H1 (cell line): ENCODE data around the gene WDR90. TPM values are rescaled to one million over a fixed set of nuclear protein-coding genes. Genes with fewer than 3 reads are reported as not detected.

ENCODE experiments used
- CTCF ChIA-PET: fragments of 300-600 bp; sonication (Branson Sonifier 250); formaldehyde crosslinking; loops from one replicate; lab custom pipeline; 2021; ENCODE audit not compliant: partially characterized antibody; lab: Charles Lee
- POLR2A ChIA-PET: fragments of 300-600 bp; sonication (Branson Sonifier 250); formaldehyde crosslinking; loops from one replicate; lab custom pipeline; 2021; ENCODE audit warnings: inconsistent platforms; ENCODE audit not compliant: partially characterized antibody; lab: Charles Lee
- DNase-seq, 2 experiments: peaks; one replicate each; pipeline versions ENCODE4 v3.0.0 to v3.0.0-alpha.2; 2010 to 2022; ENCODE audit warnings: low spot score in 2 of 2, low read depth in 1 of 2, mixed read lengths in 1 of 2
- FAIRE-seq: peaks from 2 replicates; lab custom pipeline; 2011; peaks lifted over from hg19 to GRCh38; lab: Jason Lieb, UNC
- H2AFZ ChIP-seq: 2 replicates; pipeline ENCODE4 v1.8.1; 2012; ENCODE audit warnings: low read length, inconsistent platforms
- H2AK5ac ChIP-seq: 2 replicates; pipeline ENCODE4 v1.6.1; 2013; ENCODE audit warnings: low read depth, low read length
- H2BK120ac ChIP-seq: replicated peaks from 2 replicates; pipeline ENCODE3; 2013; ENCODE audit warnings: low read depth, low read length, inconsistent platforms
- H2BK12ac ChIP-seq: 2 replicates; pipeline ENCODE4 v1.6.1; 2013; ENCODE audit warnings: low read depth, low read length
- H2BK15ac ChIP-seq: 2 replicates; pipeline ENCODE4 v1.6.1; 2013; ENCODE audit warnings: low read length
- H2BK20ac ChIP-seq: 2 replicates; pipeline ENCODE4 v1.6.1; 2013; ENCODE audit warnings: low read length
- H2BK5ac ChIP-seq: 2 replicates; pipeline ENCODE4 v1.6.1; 2013; ENCODE audit warnings: low read depth, low read length
- H3K14ac ChIP-seq: 2 replicates; pipeline ENCODE4 v1.6.1; 2013; ENCODE audit warnings: inconsistent platforms; ENCODE audit not compliant: insufficient read length
- H3K18ac ChIP-seq: 2 replicates; pipeline ENCODE4 v1.6.1; 2013; ENCODE audit warnings: low read length; ENCODE audit errors: extremely low read depth
- H3K23ac ChIP-seq: 2 replicates; pipeline ENCODE4 v1.6.1; 2013; ENCODE audit warnings: inconsistent platforms; ENCODE audit not compliant: insufficient read length
- H3K23me2 ChIP-seq: 2 replicates; pipeline ENCODE4 v1.6.1; 2013; ENCODE audit warnings: low read depth, low read length
- H3K27ac ChIP-seq: 2 replicates; pipeline ENCODE4 v1.6.1; 2011; ENCODE audit warnings: low read depth, low read length, inconsistent platforms
- H3K27me3 ChIP-seq, 4 experiments: replicated peaks in 1 of 4; 1 replicate in 1 of 4; 2 replicates in 3 of 4; pipeline versions ENCODE4 v1.6.1 to v1.8.1; 2011 to 2013; ENCODE audit warnings: low read length in 3 of 4, mild to moderate bottlenecking in 3 of 4, inconsistent platforms in 2 of 4, mixed read lengths in 2 of 4, moderate library complexity in 1 of 4; ENCODE audit not compliant: control insufficient read depth in 3 of 4, insufficient read depth in 3 of 4; ENCODE audit errors: extremely low read depth in 1 of 4
- H3K36me3 ChIP-seq, 4 experiments: 2 replicates each; pipeline versions ENCODE4 v1.6.1 to v1.8.1; 2011 to 2013; ENCODE audit warnings: mild to moderate bottlenecking in 4 of 4, low read length in 3 of 4, moderate library complexity in 2 of 4, control low read depth in 1 of 4, inconsistent platforms in 1 of 4; ENCODE audit not compliant: insufficient read depth in 4 of 4, control insufficient read depth in 2 of 4
- H3K4ac ChIP-seq: replicated peaks from 2 replicates; pipeline ENCODE3; 2013; ENCODE audit warnings: low read length, low read depth, mixed read lengths, inconsistent platforms; ENCODE audit not compliant: insufficient read length
- H3K4me1 ChIP-seq, 4 experiments: replicated peaks in 1 of 4; 1 replicate in 1 of 4; 2 replicates in 3 of 4; pipeline versions ENCODE4 v1.6.1 to v1.8.1; 2011 to 2013; ENCODE audit warnings: low read length in 3 of 4, inconsistent platforms in 2 of 4, mixed read lengths in 1 of 4; ENCODE audit not compliant: insufficient read depth in 4 of 4, control insufficient read depth in 3 of 4
- H3K4me2 ChIP-seq, 2 experiments: 2 replicates each; pipeline versions ENCODE4 v1.6.1 to v1.8.1; 2011 to 2013; ENCODE audit warnings: low read depth in 2 of 2, low read length in 2 of 2, control low read depth in 1 of 2, inconsistent platforms in 1 of 2, mild to moderate bottlenecking in 1 of 2; ENCODE audit not compliant: insufficient read depth in 1 of 2
- H3K4me3 ChIP-seq, 4 experiments: fragments of 200-600, 300-600 bp in 1 of 4; sonication (generic), shearing (Covaris generic), sonication (Bioruptor Twin) in 1 of 4; 2 replicates each; pipeline versions ENCODE4 v1.5.1 to v1.8.1; 2011 to 2016; ENCODE audit warnings: low read length in 4 of 4, low read depth in 3 of 4, control low read depth in 2 of 4, inconsistent platforms in 2 of 4, mild to moderate bottlenecking in 2 of 4, mixed read lengths in 1 of 4, moderate library complexity in 1 of 4; ENCODE audit not compliant: insufficient read depth in 2 of 4; ENCODE audit errors: extremely low read depth in 1 of 4
- H3K56ac ChIP-seq: replicated peaks from 2 replicates; pipeline ENCODE3; 2013; ENCODE audit warnings: low read depth, mild to moderate bottlenecking, mixed read lengths, low read length, inconsistent platforms; ENCODE audit not compliant: insufficient read length
- H3K79me1 ChIP-seq: 2 replicates; pipeline ENCODE4 v1.6.1; 2013; ENCODE audit warnings: low read depth, low read length, control low read depth
- H3K79me2 ChIP-seq, 2 experiments: 2 replicates each; pipeline versions ENCODE4 v1.6.1 to v1.8.1; 2012 to 2013; ENCODE audit warnings: low read length in 2 of 2, mild to moderate bottlenecking in 2 of 2, inconsistent platforms in 1 of 2; ENCODE audit not compliant: insufficient read depth in 2 of 2, control insufficient read depth in 1 of 2
- H3K9ac ChIP-seq, 4 experiments: replicated peaks in 1 of 4; 1 replicate in 1 of 4; 2 replicates in 3 of 4; pipeline versions ENCODE4 v1.6.1 to v1.8.1; 2011 to 2013; ENCODE audit warnings: low read depth in 3 of 4, low read length in 3 of 4, control low read depth in 2 of 4, mild to moderate bottlenecking in 2 of 4, moderate library complexity in 2 of 4, inconsistent platforms in 1 of 4; ENCODE audit errors: extremely low read depth in 1 of 4
- H3K9me3 ChIP-seq, 2 experiments: 2 replicates each; pipeline versions ENCODE4 v1.6.1 to v1.8.1; 2012 to 2013; ENCODE audit warnings: mild to moderate bottlenecking in 2 of 2, moderate library complexity in 2 of 2, control low read depth in 1 of 2, inconsistent platforms in 1 of 2, low read depth in 1 of 2, low read length in 1 of 2, mixed read lengths in 1 of 2; ENCODE audit not compliant: insufficient read depth in 2 of 2
- H4K20me1 ChIP-seq, 2 experiments: replicated peaks in 1 of 2; 2 replicates each; pipeline versions ENCODE3 to v1.8.1; 2011 to 2013; ENCODE audit warnings: inconsistent platforms in 2 of 2, low read length in 2 of 2, mild to moderate bottlenecking in 1 of 2; ENCODE audit not compliant: insufficient read depth in 2 of 2, control insufficient read depth in 1 of 2
- H4K5ac ChIP-seq: 2 replicates; pipeline ENCODE4 v1.6.1; 2013; ENCODE audit warnings: low read length, low read depth, mixed read lengths, inconsistent platforms; ENCODE audit not compliant: insufficient read length
- H4K8ac ChIP-seq: 2 replicates; pipeline ENCODE4 v1.8.0; 2013; ENCODE audit warnings: mild to moderate bottlenecking, moderate library complexity, low read length, inconsistent platforms; ENCODE audit not compliant: insufficient read depth; ENCODE audit errors: extremely low read depth
- H4K91ac ChIP-seq: replicated peaks from 2 replicates; pipeline ENCODE3; 2013; ENCODE audit warnings: low read length, mixed read lengths, inconsistent platforms; ENCODE audit not compliant: insufficient read length
- BRCA1 ChIP-seq: IDR thresholded peaks from 2 replicates; pipeline ENCODE4 v1.6.1; 2012; ENCODE audit warnings: low read depth, low read length, improper control_type of control experiment
- CBX5 ChIP-seq: fragments of 300-800, 300-1000 bp; sonication (generic); IDR thresholded peaks from 2 replicates; pipeline ENCODE4 v1.7.1; 2016; ENCODE audit warnings: antibody characterized with exemption, low read length, low read depth
- CREB1 ChIP-seq: IDR thresholded peaks from 2 replicates; pipeline ENCODE4 v1.6.1; 2012; ENCODE audit warnings: inconsistent platforms
- EZH2 ChIP-seq: fragments of 200-600 bp; sonication (generic); IDR thresholded peaks from 2 replicates; pipeline ENCODE4 v1.7.1; 2012; ENCODE audit warnings: low read depth, mild to moderate bottlenecking, moderate library complexity, low read length, inconsistent platforms; ENCODE audit not compliant: severe bottlenecking
- GABPA ChIP-seq: IDR thresholded peaks from 2 replicates; pipeline ENCODE4 v1.6.1; 2011; ENCODE audit warnings: mild to moderate bottlenecking, low read length, moderate library complexity, borderline replicate concordance; ENCODE audit not compliant: insufficient read depth
- POLR2AphosphoS5 ChIP-seq: IDR thresholded peaks from 2 replicates; pipeline ENCODE4 v1.6.1; 2011; ENCODE audit warnings: low read depth, low read length
- POU5F1 ChIP-seq: IDR thresholded peaks from 2 replicates; pipeline ENCODE4 v1.6.1; 2011; ENCODE audit warnings: low read depth, mild to moderate bottlenecking, low read length, moderate library complexity
- SIN3A ChIP-seq, 2 experiments: IDR thresholded peaks in 1 of 2; conservative IDR thresholded peaks in 1 of 2; 2 replicates each; pipeline ENCODE4 v1.6.1; 2011 to 2012; ENCODE audit warnings: low read length in 2 of 2, improper control_type of control experiment in 1 of 2, low read depth in 1 of 2, mild to moderate bottlenecking in 1 of 2
- TEAD4 ChIP-seq: IDR thresholded peaks from 2 replicates; pipeline ENCODE4 v1.6.1; 2012; ENCODE audit warnings: low read depth, low read length, inconsistent platforms, mixed read lengths
- whole genome bisulfite sequencing, 2 experiments: shearing (Covaris generic) in 1 of 2; methylation state at CpG; one replicate each; pipeline versions ENCODE4 v1.1.6 to v1.1.7; 2013 to 2015; ENCODE audit warnings: low lambda C conversion rate in 2 of 2, mixed read lengths in 2 of 2, inconsistent platforms in 1 of 2, low coverage in 1 of 2, missing lambda C conversion rate in 1 of 2; ENCODE audit not compliant: insufficient replicate concordance in 2 of 2, insufficient coverage in 1 of 2, insufficient read length in 1 of 2; ENCODE audit errors: extremely low coverage in 1 of 2, missing lambda C conversion rate in 1 of 2; 5-methylcytosine and 5-hydroxymethylcytosine counted together
- polyA plus RNA-seq, 7 experiments: library from polyadenylated mRNA; depleted of rRNA in 3 of 7; stranded (reverse) in 5 of 7; unstranded in 2 of 7; fragments of >200 nt in 5 of 7; fragments of 200-250 nt in 2 of 7; gene quantifications; 1 replicate in 5 of 7; 2 replicates in 1 of 7; 4 replicates in 1 of 7; pipeline versions ENCODE4 v1.2.1 to v1.2.3, GENCODE V29; 2011 to 2013; ENCODE audit warnings: missing spikeins in 2 of 7, mixed read lengths in 2 of 7
- total RNA-seq: library from RNA; stranded (reverse); fragmentation: NEBNext Ultra II Directional; extraction: Animal tissue kit (Norgen Biotek cat#: 25700); gene quantifications from 2 replicates; pipeline ENCODE4 v1.2.1, GENCODE V29; 2021
- TF ChIP-seq, protein P1 (sequence below): IDR thresholded peaks from 2 replicates; pipeline ENCODE4 v1.6.1; 2012; ENCODE audit warnings: inconsistent platforms
- TF ChIP-seq, protein P2 (sequence below): IDR thresholded peaks from 2 replicates; pipeline ENCODE4 v1.6.1; 2012; ENCODE audit warnings: inconsistent platforms

WDR90 gene
- total and polyA plus RNA-seq, 2 of the 8 experiments (the other 6 are each of a cell fraction or from before 2014, with no cell fraction given): 24.0 to 47.2 TPM

DNA sequence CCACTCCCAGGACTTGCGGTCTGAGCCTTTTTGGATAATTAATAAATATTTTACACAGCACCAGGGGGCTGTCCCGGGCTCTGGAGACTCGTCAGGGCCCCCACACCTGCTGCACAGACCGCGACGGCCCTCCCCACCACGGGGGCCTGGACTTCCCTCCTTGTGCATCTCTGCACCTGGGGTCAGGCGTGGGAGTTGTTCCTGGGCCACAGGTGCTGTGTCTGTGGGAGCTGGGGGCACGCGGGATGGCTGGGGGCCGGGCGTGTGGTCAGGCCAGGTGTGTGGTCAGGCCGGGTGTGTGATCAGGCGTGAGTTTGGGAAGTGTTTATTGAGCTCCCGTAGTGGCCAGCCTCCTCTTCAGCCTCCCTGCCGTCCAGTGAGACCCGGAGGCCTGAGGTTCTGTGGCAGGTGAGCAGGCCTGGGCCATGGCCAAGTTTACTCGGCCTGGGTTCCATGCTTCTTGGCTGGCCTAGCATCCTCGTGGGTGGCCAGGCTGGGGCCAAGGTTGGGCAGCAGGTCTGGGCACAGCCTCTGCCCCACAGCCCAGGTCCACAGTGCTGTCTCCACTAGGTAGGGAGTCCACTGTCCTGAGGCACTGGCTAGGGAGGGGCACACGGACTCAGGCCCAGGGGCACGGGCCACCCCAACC is 29.2 kb downstream of the WDR90 start:
- Histone ChIP-seq H3K79me2 (peaks cover 0 to 12% of the 10 kb centered on the region in 2 experiments; a peak in 1 of 4 replicates), H3K18ac (no peak overlapping the region), H4K5ac (no peak overlapping the region), H2BK12ac (peak overlapping the region; percentile 75; the same call in 1 of the 2 replicates), H3K14ac (no peak overlapping the region), H3K36me3 (peaks cover 7 to 18% (median 13%) of the 10 kb centered on the region in 4 experiments), H3K56ac (no peak overlapping the region), H2BK120ac (no peak overlapping the region), H3K4me2 (no peak overlapping the region), H2BK20ac (no peak overlapping the region), H2BK15ac (peak overlapping the region; percentile 99; the same call in 1 of the 2 replicates), H3K4me3 (no peak overlapping the region), H3K23me2 (peaks cover 15% of the 10 kb centered on the region), H4K8ac (peak overlapping the region; percentile 65), H3K23ac (no peak overlapping the region), H3K27ac (no peak overlapping the region; the same call in 1 of the 2 replicates), H3K27me3 (peaks cover 0 to 2% (median 0%) of the 10 kb centered on the region in 4 experiments; a peak in 2 of 7 replicates), H4K20me1 (peaks cover 4 to 29% of the 10 kb centered on the region in 2 experiments), H3K79me1 (peaks cover 6% of the 10 kb centered on the region; the same call in 1 of the 2 replicates), H3K9ac (no peak overlapping the region), H3K4ac (no peak overlapping the region), H2AFZ (no peak overlapping the region), H3K9me3 (no peaks in the 10 kb centered on the region), H4K91ac (peak overlapping the region; percentile 44), H2BK5ac (peak overlapping the region; percentile 63; the same call in 1 of the 2 replicates), H3K4me1 (peaks cover 0 to 41% (median 32%) of the 10 kb centered on the region in 4 experiments; a peak in 6 of 7 replicates), H2AK5ac (0 out of 2 replicates have a peak overlapping the region, but pooled peaks have one; percentile 7)
- 92% methylated on average over 21 of the region's 21 CpGs; no CpG with 5 or more reads in 1 of the 2 experiments for WGBS, 2 experiments
- DNase-seq: no peak
- ChIA-PET CTCF (interaction anchor here (0.7 to 2.3 kb wide), 12 partner anchors 10 to 123 kb away, joined by 3 to 11 read pairs (median 4); partner anchors contain the start of genes RHOT2 and WDR24), POLR2A (interaction anchor here (1.0 to 13.3 kb wide), 13 partner anchors 11 to 1282 kb away, joined by 3 to 214 read pairs (median 4); partner anchors contain the start of genes ANTKMT, CHTF18, RHOT2 and RPUSD1)
- no peak for FAIRE-seq
- TF ChIP-seq CBX5 (no peak), POLR2AphosphoS5 (no peak), EZH2 (no peak), CREB1 (no peak), BRCA1 (no peak), GABPA (no peak), TEAD4 (no peak), SIN3A (conservative IDR thresholded peaks at IDR 0.05 in 1 of 2, IDR thresholded peaks at IDR 0.05 in 1 of 2; ENCODE audit: low read depth in 1 of 2, low read length in 2 of 2) (no peak), POU5F1 (no peak)
- TF ChIP-seq, protein P1, sequence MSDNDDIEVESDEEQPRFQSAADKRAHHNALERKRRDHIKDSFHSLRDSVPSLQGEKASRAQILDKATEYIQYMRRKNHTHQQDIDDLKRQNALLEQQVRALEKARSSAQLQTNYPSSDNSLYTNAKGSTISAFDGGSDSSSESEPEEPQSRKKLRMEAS: no peak
- TF ChIP-seq, protein P2, sequence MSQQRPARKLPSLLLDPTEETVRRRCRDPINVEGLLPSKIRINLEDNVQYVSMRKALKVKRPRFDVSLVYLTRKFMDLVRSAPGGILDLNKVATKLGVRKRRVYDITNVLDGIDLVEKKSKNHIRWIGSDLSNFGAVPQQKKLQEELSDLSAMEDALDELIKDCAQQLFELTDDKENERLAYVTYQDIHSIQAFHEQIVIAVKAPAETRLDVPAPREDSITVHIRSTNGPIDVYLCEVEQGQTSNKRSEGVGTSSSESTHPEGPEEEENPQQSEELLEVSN: no peak
